ENCODE data around the gene MTR.

DNA sequence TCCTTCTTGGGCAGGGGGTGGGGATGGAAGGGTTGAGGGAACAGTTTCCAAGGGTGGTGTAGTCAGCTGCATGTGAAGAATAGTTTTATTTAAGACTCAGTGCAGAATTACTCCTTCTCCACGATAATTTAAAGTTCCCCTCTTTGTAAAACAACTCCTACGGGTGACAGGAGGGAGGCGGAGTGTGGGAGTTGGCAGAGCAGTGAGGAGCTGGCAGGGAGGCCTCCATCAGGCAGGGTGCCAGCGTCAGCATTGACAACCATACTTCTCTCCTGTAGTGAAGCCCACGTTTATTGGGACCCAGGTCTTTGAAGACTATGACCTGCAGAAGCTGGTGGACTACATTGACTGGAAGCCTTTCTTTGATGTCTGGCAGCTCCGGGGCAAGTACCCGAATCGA, 93.8 kb downstream of the MTR start:
- TF ChIP-seq EP300 (IDR thresholded peaks at IDR 0.05; ENCODE audit: borderline replicate concordance) = no peak
- no peak for TF ChIP-seq YY1 (IDR thresholded peaks at IDR 0.05; ENCODE audit: low read depth)
- no peak for TF ChIP-seq TEAD4 (IDR thresholded peaks at IDR 0.05)
- TF ChIP-seq CREB1 (IDR thresholded peaks at IDR 0.05; ENCODE audit: low read depth) = no peak
- no peak for TF ChIP-seq MAX (IDR thresholded peaks at IDR 0.05)
